Esophagus mucosa (tissue), 1 donor: Measurements from ENCODE around the gene FAM161A. TPM values are rescaled to one million over a fixed set of nuclear protein-coding genes. Genes with fewer than 3 reads are reported as not detected.

Source experiments
- ATAC-seq: fragments of 200-7000 bp; cut with Tn5 transposase; one replicate; pipeline ENCODE4 v1.9.1; 2020
- total RNA-seq: library from RNA; stranded (reverse); gene quantifications from one replicate; pipeline ENCODE4 v1.2.4, GENCODE V29; 2023
- donor health status: DM: yes; HTN: yes; CAD: no.

The FAM161A gene
- total RNA-seq, 1 donor from 2014 or later, result 1.3 TPM

DNA sequence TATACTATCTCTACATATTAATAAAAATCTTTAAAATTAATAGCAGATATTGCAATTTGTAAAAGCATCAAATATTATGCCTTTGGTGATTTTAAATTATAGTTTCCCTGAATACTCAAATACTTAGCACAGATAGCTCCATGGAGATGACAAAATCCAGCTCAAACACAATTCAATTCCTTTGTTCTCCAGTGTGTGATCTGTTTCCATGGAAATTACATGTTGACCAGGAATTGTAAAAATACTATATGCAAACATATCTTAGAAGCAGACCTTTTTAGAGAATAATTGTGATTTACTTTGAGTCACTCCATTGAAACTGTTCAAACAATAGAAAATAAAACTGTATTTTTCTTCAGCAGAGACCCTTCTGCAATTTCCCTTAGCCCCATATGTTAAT, 68.3 kb downstream of the FAM161A start:
- ATAC-seq, result no peak

DNA sequence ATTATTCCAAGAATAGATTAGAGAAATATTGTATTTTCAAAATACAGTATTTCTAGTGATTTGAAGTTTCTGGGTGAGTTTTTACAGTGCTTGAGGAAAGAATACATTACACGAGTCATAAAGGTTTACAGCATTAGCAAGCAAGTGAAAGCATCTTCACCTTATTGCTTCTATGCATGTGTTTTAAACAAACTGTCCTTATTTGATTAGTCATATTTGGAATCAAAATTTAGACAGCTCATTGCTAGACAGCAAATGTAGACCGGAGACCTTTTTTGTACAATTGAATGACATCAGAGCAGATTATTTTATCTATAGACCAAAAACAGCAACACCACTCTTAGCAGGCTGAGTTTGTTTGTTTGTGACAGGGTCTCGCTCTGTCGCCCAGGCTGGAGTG, 69.2 kb downstream of the FAM161A start:
- no peak for ATAC-seq

DNA sequence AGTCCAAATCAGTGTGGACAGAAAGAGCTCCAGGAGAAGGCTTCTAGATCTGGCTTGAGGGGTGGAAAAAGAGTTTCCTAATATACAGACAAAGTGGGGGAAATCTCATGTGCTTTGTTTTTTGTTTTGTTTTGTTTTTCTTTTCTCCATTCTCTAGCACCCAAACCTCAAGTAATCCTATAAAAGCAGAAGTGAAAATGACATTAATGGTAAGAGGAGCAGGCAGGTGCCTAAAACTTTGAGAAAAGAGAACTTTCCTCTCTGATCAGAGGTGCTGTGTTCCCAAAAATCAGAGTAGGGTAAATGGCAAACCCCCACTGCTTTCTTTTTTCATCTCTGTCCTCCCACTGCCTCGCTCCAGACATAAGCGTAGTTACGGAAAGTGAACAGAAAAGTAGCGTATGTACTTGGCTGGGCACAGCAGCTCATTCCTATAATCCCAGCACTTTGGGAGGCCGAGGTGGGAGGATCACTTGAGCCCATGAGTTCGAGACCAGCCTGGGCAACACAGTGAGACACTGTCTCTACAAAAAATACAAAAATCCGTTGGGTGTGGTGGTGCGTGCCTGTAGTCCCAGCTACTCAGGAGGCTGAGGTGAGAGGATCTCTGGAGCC, 77.8 kb downstream of the FAM161A start:
- no peak for ATAC-seq

Other genes starting within 250 kb of the FAM161A start
- gene CCT4, start 34.6 kb upstream of the FAM161A start, total RNA-seq, result 109 TPM
- gene COMMD1, start 51.6 kb upstream of the FAM161A start, total RNA-seq, result 31.4 TPM